ACC112 (cell line): ENCODE data around the gene TRAPPC12.
A peak's percentile ranks its signal among the peaks of the same experiment; 100 is the strongest.
"Not testable (repeated sequence)": the region's sequence is repeated elsewhere in the genome, so short reads cannot be mapped to it uniquely, and the experiment has no call there.

ENCODE experiments used
- H2AFZ ChIP-seq: fragments of 200-600 bp; sonication (generic); one replicate; pipeline ENCODE4 v1.6.0; 2017; ENCODE audit warnings: antibody characterized with exemption, low read length; ENCODE audit not compliant: unreplicated experiment
- H3K27ac ChIP-seq: fragments of 200-600 bp; sonication (generic); 2 replicates; pipeline ENCODE4 v1.5.1; 2014; ENCODE audit warnings: low read depth, mild to moderate bottlenecking, antibody characterized with exemption, low read length, moderate library complexity
- H3K27me3 ChIP-seq: fragments of 200-600 bp; sonication (generic); 2 replicates; pipeline ENCODE4 v1.6.1; 2014; ENCODE audit warnings: mild to moderate bottlenecking, antibody characterized with exemption, low read length, moderate library complexity, mixed read lengths; ENCODE audit not compliant: insufficient read depth
- H3K36me3 ChIP-seq: fragments of 200-600 bp; sonication (generic); 2 replicates; pipeline ENCODE4 v1.6.1; 2016; ENCODE audit warnings: mild to moderate bottlenecking, antibody characterized with exemption, low read length, moderate library complexity, mixed read lengths; ENCODE audit not compliant: insufficient read depth
- H3K4me1 ChIP-seq: fragments of 200-600 bp; sonication (generic); one replicate; pipeline ENCODE4 v1.6.1; 2016; ENCODE audit warnings: low read length, mixed read lengths; ENCODE audit not compliant: insufficient read depth, unreplicated experiment, control insufficient read depth
- H3K4me3 ChIP-seq: fragments of 200-600 bp; sonication (generic); 2 replicates; pipeline ENCODE4 v1.5.1; 2014; ENCODE audit warnings: mild to moderate bottlenecking, low read depth, low read length
- H3K79me2 ChIP-seq: fragments of 200-600 bp; sonication (generic); one replicate; pipeline ENCODE4 v1.6.0; 2016; ENCODE audit warnings: low read length; ENCODE audit not compliant: control insufficient read depth, unreplicated experiment, insufficient read depth

The TRAPPC12 gene

GRCh38 chr2:3487432-3487831 is 107.9 kb downstream of the TRAPPC12 start:
- Histone ChIP-seq H3K79me2 (no peaks in the 10 kb centered on the region), H3K27ac (peak overlapping the region; percentile 39; the same call in 1 of the 2 replicates), H3K27me3 (no peaks in the 10 kb centered on the region), H2AFZ (no peak overlapping the region), H3K4me3 (no peak overlapping the region), H3K36me3 (no peaks in the 10 kb centered on the region), H3K4me1 (peaks cover 6% of the 10 kb centered on the region)

- H3K27me3 ChIP-seq: no peaks in the 10 kb centered on the region
- H3K4me3 ChIP-seq: no peak overlapping the region
- no peak overlapping the region for H2AFZ ChIP-seq
- no peaks in the 10 kb centered on the region for H3K79me2 ChIP-seq
- no peaks in the 10 kb centered on the region for H3K36me3 ChIP-seq
- H3K4me1 ChIP-seq: peaks cover 10% of the 10 kb centered on the region
- no peak overlapping the region for H3K27ac ChIP-seq
Measured at GRCh38 chr2:3488061-3488531, 108.6 kb downstream of the TRAPPC12 start.

GRCh38 chr2:3488855-3489763 is 109.6 kb downstream of the TRAPPC12 start:
- peaks cover 20% of the 10 kb centered on the region for H3K4me1 ChIP-seq

GRCh38 chr2:3489764-3490115 is 110.2 kb downstream of the TRAPPC12 start:
- Histone ChIP-seq H3K27ac (no peak overlapping the region), H3K79me2 (no peaks in the 10 kb centered on the region), H2AFZ (no peak overlapping the region), H3K27me3 (no peaks in the 10 kb centered on the region), H3K4me1 (peaks cover 22% of the 10 kb centered on the region), H3K4me3 (no peak overlapping the region), H3K36me3 (no peaks in the 10 kb centered on the region)

More at GRCh38 chr2:3488855-3489763, 109.6 kb downstream of the TRAPPC12 start:
- no peaks in the 10 kb centered on the region for H3K27me3 ChIP-seq
- H3K4me3 ChIP-seq: no peak overlapping the region
- H3K27ac ChIP-seq: no peak overlapping the region
- no peaks in the 10 kb centered on the region for H3K36me3 ChIP-seq
- H3K79me2 ChIP-seq: no peaks in the 10 kb centered on the region
- H2AFZ ChIP-seq: no peak overlapping the region

GRCh38 chr2:3490191-3491170 is 111.0 kb downstream of the TRAPPC12 start:
- Histone ChIP-seq H3K4me1 (peaks cover 22% of the 10 kb centered on the region), H3K27me3 (no peaks in the 10 kb centered on the region), H3K27ac (no peak overlapping the region), H3K4me3 (no peak overlapping the region), H3K36me3 (no peaks in the 10 kb centered on the region), H3K79me2 (no peaks in the 10 kb centered on the region), H2AFZ (no peak overlapping the region)

GRCh38 chr2:3491306-3491705 is 111.8 kb downstream of the TRAPPC12 start:
- no peak overlapping the region for H3K4me3 ChIP-seq
- no peaks in the 10 kb centered on the region for H3K27me3 ChIP-seq
- no peak overlapping the region for H3K27ac ChIP-seq
- H3K36me3 ChIP-seq: no peaks in the 10 kb centered on the region
- H3K79me2 ChIP-seq: no peaks in the 10 kb centered on the region
- peaks cover 22% of the 10 kb centered on the region for H3K4me1 ChIP-seq
- H2AFZ ChIP-seq: no peak overlapping the region

- Histone ChIP-seq H3K4me1 (peaks cover 22% of the 10 kb centered on the region), H2AFZ (no peak overlapping the region), H3K36me3 (peaks cover under 1% of the 10 kb centered on the region; the same call in 1 of the 2 replicates), H3K4me3 (no peak overlapping the region), H3K27ac (peak overlapping the region; percentile 98), H3K27me3 (no peaks in the 10 kb centered on the region), H3K79me2 (no peaks in the 10 kb centered on the region)
Measured at GRCh38 chr2:3491716-3492474, 112.4 kb downstream of the TRAPPC12 start.

GRCh38 chr2:3492475-3492787 is 112.9 kb downstream of the TRAPPC12 start:
- Histone ChIP-seq H3K4me1 (peaks cover 20% of the 10 kb centered on the region), H3K27ac (peak overlapping the region; percentile 98)
- H3K4me3 ChIP-seq, H2AFZ ChIP-seq, H3K79me2 ChIP-seq, H3K36me3 ChIP-seq, H3K27me3 ChIP-seq: not testable (repeated sequence)

- H3K36me3 ChIP-seq: peaks cover 5% of the 10 kb centered on the region; the same call in 1 of the 2 replicates
- peak overlapping the region; percentile 41 for H3K4me3 ChIP-seq
- no peak overlapping the region for H2AFZ ChIP-seq
- no peaks in the 10 kb centered on the region for H3K79me2 ChIP-seq
- H3K27ac ChIP-seq: peak overlapping the region; percentile 98
- H3K27me3 ChIP-seq: no peaks in the 10 kb centered on the region
- H3K4me1 ChIP-seq: peaks cover 19% of the 10 kb centered on the region
Measured at GRCh38 chr2:3492951-3493614, 113.6 kb downstream of the TRAPPC12 start.
